HG02973 (cell line): ENCODE data around the gene DOP1B.
"Not testable (repeated sequence)": the region's sequence is repeated elsewhere in the genome, so short reads cannot be mapped to it uniquely, and the experiment has no call there.

ENCODE experiments used
- ATAC-seq: cut with Tn5 transposase; IDR thresholded peaks from one replicate; pipeline ENCODE4 v1.9.1; 2021; ENCODE audit warnings: moderate library complexity; ENCODE audit not compliant: unreplicated experiment

DOP1B gene, protein sequence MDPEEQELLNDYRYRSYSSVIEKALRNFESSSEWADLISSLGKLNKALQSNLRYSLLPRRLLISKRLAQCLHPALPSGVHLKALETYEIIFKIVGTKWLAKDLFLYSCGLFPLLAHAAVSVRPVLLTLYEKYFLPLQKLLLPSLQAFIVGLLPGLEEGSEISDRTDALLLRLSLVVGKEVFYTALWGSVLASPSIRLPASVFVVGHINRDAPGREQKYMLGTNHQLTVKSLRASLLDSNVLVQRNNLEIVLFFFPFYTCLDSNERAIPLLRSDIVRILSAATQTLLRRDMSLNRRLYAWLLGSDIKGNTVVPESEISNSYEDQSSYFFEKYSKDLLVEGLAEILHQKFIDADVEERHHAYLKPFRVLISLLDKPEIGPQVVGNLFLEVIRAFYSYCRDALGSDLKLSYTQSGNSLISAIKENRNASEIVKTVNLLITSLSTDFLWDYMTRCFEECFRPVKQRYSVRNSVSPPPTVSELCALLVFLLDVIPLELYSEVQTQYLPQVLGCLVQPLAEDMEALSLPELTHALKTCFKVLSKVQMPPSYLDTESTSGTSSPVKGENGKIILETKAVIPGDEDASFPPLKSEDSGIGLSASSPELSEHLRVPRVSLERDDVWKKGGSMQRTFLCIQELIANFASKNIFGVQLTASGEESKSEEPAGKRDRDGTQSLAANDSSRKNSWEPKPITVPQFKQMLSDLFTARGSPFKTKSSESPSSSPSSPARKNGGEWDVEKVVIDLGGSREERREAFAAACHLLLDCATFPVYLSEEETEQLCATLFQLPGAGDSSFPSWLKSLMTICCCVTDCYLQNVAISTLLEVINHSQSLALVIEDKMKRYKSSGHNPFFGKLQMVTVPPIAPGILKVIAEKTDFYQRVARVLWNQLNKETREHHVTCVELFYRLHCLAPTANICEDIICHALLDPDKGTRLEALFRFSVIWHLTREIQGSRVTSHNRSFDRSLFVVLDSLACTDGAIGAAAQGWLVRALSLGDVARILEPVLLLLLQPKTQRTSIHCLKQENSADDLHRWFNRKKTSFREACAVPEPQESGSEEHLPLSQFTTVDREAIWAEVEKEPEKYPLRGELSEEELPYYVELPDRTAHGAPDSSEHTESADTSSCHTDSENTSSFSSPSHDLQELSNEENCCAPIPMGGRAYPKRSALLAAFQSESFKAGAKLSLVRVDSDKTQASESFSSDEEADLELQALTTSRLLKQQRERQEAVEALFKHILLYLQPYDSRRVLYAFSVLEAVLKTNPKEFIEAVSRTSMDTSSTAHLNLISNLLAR (N-terminal part only)

DNA sequence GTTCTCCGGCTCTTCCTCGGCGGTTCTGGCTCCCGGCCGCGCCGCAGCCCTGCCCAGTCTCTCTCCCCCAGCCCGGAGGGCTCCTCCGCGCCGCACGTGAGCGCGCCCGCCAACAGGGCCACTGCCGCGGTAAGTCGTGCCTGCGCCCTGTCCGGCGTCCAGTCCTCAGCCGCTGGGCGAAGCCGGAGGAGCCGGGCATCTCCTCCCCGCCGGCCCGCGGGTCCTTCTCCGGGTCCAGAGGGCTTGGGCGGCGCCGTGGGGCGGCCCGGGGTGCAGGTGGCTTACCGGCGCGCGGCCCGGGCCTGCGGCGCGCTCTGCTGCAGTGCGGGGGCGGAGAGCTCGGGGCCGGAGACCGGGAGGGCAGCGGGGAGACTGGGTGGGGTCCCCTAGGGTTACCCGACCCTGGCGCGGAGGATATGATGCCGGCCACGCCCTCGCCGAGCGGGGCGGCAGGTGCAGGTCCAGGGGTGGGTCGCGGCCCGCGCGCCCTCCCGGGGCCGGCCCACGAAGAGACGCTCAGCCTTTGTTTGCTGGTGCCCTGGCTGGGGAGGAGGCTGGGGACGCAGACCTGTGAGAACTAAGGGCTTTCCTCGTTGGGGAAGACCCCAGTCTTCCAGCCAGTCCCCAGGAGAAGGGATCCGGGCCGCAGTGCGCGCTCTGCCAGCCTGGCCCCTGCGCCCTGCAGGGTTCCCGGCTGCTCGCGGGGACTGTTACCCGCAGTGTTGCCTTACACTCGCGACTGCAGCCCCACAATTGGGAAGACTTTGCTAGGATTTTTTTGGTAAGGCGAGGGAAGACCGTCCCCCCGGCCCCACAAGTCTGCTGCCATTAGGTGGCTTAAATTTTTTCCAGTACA is at the start of gene DOP1B:
TSS of gene DOP1B (plus strand) at position 10 of the 856 bp plus-strand sequence. CDS start 7,910 bp downstream, outside the sequence.
- ATAC-seq, result peak; percentile 14

DNA sequence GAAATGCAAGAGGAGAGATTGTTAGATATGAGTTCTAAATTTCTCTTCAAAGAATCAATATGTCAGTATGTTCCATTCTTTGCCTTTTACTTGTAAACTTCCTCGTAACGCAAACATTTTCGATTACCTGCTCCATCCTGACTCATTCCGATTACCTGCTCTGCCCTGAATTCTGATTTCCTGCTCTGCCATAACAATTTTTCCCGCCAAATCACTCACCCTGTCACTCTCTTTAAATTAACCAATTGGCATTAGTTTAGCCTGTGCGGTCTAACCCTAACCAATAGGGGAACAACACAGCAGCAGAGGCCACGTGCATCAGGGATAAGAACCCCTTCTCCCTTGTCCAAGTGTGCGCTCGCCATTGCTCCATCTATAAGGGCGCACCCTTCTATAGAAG is 46.8 kb upstream of the DOP1B start:
- no peak for ATAC-seq

DNA sequence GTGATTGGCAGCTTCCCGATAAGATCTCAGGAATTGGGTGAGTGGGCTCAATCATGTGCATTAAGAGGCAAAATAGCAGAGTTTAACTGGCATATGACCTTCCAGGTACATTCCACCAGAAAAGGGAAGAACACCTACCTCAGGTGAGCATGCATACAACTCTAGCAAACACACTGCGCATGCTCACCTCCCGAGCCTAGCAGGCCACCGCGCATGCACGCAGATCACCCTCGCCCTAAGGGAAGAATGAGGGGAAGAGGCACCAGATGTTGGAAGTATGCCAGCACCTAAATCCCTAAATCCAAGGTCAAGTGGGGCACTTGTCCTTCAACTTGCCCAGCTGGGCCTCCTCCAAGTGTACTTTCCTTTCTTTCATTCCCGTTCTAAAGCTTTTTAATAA is 45.4 kb upstream of the DOP1B start:
- no peak for ATAC-seq

DNA sequence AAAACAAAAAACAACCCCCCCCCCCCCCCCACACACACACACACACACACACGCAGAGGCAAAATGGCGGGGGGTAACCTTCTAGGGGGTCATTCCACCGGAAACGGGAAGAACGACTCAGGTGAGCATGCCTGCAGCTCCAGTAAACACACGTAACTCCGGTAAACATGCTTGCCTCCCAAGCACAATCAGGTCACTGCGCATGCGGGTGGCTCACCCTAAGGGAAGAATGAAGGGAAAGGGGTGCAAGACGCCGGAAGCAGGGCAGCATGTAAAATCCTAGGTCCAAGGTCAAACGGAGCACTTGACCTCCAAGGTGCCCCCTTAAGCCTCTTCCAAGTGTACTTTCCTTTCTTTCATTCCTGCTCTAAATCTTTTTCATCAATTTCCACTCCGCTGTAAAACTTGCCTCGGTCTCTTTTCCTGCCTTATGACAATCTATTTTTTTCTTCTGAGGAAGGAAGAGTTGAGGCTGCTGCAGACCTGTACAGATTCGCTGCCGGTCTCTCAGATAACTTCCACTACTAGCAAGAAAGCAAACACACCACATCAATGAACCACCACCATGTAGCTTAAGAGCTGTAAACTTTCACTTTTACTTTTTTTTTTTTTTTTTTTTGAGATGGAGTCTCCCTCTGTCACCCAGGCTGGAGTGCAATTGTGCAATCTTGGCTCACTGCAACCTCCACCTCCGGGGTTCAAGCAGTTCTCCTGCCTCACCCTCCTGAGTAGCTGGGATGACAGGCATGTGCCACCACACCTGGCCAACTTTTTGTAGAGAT is 42.8 kb upstream of the DOP1B start:
- ATAC-seq, result no peak

DNA sequence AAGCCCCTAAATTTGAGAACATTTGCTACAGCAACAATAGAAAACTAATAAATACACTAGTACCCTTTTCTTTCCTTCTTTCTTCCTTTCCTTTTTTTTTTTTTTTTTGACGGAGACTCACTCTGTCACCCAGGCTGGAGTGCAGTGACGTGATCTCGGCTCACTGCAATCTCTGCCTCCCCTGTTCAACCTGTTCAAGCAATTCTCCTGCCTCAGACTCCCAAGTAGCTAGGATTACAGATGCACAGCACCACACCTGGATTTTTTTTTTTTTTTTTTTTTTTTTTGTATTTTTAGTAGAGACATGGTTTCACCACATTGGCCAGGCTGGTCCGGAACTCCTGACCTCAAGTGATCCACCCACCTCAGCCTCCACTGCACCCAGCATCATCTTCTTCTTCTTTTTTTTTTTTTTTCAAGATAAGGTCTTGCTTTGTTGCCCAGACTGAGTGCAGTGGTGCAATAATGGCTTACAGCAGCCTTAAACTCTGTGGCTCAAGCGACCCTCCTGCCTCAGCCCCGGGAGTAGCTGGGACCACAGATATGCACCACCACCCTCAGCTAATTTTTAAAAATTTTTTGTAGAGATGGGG is 41.4 kb upstream of the DOP1B start:
- ATAC-seq, result no peak

DNA sequence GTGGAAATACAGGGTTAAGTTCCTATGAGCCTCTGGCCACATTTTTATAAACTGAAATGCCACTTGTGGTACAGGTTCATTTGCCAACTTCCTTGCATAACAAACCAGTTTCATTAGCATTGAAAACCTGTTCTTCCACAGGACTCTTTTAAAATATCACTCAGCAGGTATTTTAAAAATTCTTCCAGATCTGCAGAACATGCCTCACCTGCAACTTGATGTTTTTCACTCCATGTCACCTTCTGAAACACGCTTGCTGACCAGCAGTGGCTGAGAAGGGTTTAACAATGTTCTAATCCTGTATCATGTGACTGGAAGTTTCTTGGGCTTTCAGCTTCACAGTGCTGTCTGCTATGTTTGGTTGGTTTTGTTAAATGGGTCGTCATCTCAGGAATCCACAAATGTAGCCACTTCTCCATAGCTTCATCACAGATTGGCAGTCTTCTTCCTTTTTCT is 39.3 kb upstream of the DOP1B start:
- no peak for ATAC-seq

DNA sequence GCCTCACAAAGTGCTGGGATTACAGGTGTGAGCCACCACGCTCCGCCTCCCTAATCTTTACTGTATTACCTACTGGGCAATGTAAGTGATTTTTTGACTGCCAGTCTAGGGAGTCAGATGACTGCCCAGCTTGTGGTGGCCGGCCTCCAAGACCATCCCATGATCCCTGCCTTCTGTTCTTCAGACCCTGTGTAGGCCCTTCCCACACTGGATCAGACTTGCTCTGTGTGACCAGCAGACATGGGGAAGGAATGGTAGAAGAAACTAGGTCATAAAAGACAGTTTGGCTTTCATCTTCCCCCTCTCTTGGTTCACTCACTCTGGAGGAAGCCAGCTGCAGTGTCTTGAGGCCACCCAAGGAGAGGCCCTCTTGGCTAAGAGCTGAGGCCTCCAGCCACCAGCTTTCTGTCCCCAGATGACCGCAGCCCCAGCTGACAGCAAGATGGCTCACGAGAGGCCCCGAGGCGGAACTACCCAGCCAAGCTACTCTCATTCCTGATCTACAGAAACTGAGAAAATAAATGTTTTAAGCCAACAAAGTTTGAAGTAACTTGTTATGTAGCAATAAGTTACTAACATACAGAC is 36.2 kb upstream of the DOP1B start:
- ATAC-seq, result no peak

DNA sequence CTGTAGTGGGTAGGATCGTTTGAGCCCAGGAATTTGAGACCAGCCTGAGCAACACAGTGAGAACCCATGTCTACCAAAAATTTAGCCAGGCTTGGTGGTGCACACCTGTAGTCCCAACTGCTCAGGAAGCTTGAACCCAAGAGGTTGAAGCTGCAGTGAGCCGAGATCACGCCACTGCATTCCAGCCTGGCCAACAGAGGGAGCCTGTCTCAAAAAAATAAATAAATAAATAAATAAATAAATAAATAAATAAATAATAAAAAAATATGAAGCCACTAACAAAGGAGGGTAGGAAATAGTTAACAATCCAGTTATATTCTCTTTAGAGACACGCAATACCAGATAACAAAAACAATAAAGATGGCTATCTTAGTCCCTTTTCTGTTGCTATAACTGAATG is 33.6 kb upstream of the DOP1B start:
- no peak for ATAC-seq

DNA sequence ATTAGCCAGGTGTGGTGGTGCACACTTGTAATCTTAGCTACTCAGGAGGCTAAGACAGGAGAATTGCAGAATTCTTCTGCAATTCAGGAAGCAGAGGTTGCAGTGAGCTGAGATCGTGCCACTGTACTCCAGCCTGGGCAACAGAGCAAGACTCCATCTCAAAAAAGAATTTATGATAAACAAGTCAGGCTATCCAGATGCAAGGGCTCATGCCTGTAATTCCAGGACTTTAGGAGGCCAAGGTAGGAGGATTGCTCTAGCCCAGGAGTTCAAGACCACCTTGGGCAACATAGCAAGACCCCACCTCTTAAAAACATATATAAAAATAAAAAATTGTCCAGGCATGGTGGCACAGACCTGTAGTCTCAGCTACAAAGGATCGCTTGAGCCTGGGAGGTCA is 32.2 kb upstream of the DOP1B start:
- no peak for ATAC-seq

DNA sequence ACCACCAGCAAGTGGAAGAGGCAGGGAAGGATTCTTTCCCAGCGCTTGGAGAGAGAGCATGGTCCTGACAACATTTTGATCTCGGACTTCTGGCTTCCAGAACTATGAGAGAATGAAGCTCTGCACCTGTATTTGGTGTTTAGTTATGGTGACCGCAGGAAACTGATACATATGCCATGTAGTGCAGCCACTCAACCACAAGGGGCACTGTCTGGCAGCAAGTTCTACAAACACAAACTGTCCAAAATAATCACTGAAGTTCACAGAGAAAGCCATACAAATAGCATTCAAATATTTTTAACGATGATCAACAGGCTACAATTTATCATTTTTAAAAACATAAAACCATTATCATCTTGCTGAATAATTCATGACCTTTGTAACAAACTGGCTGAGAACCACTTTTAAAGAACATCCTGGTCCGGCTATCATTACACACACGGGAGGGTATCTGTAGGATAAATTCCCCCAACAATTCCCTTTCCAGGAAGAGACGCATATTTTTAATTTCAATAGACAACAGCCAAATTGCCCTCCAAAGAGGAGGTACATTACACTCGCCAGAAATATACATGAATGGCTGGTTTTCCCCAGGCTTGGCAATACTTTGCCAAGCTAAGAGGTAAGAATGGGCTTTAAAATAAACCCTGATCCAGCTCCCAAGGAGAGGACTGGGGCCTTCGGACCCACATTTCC is 31.0 kb upstream of the DOP1B start:
- ATAC-seq, result no peak

DNA sequence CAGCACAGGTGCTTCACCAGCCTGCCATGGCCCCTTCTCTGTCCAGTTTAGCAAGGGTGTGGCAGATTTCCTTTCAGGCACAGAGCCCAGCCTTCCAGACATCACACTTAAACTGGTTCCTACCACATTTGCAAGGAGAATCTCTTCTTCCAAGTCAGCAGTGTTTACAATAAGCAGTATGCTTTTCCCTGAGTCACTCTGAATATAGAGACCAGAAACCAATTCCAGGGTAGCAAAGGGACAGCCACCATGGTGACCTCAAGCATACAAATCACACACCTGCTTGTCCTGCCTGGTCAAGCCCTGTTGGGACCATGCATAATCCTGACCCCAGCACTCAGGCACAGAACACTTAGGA is 30.4 kb upstream of the DOP1B start:
- ATAC-seq, result no peak

DNA sequence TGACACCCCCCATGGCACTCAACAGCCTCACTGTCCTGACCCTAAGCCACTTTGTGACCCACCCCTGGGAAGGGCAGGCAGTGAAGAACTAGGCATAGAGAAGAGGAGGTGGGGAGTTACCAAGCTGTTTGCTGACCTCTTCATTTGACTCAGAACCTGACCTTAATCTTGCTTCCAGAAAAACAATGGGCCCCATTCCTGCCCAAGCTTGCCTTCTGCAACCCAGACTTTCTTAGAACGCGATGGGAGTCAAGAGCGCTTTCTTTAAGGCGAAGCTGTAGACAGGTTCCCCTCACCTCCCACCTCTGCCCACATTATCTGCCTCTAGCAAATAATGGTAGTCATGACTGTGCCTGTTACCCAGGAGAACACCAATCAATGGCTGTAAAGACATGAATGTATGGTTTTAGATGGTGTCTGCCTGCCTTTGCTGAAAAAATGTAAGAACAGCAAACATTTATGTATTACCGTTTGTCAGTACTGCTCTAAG is 30.0 kb upstream of the DOP1B start:
- no peak for ATAC-seq

DNA sequence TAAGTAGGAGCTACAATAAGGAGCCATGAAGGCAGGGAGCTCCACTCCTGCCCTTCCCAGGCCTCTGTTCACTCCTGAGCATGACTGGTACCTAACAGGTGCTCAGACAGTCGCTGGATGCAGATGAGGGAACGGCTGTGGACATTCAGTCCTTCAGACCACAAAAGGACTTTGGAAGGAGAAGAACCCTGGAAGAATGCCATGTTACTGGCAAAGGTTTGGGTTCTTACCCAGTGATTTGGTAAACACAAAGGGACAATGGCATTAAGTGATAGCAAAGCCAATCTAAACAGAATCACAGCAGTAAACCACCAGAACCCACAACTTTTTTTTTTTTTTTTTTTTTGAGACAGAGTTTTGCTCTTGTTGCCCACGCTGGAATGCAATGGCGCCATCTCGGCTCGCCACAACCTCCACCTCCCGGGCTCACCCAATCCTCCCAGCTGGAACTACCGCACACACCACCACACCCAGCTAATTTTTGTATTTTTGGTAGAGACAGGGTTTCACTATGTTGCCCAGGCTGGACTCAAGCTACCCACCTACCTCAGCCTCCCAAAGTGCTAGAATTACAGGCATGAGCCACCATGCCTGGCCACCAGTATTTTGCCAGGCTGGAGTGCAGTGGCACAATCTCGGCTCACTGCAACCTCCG is 29.2 kb upstream of the DOP1B start:
- ATAC-seq, result no peak

DNA sequence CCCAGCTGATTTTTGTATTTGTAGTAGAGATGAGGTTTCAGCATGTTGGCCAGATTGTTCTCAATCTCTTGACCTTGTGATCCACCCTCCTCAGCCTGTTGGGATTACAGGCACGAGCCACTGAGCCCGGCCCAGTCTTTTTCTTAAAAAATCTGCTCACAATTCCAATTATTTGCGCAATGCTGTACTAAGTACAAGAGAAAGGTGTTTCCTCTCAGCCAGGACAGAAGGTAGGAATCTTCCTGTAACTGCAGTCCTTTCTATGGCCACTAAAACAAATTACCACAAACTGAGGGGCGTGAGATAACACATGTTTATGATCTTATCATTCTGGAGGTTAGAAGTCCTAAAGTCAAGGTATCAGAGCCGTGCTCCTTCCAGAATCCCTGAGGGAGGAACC is 28.6 kb upstream of the DOP1B start:
- no peak for ATAC-seq

DNA sequence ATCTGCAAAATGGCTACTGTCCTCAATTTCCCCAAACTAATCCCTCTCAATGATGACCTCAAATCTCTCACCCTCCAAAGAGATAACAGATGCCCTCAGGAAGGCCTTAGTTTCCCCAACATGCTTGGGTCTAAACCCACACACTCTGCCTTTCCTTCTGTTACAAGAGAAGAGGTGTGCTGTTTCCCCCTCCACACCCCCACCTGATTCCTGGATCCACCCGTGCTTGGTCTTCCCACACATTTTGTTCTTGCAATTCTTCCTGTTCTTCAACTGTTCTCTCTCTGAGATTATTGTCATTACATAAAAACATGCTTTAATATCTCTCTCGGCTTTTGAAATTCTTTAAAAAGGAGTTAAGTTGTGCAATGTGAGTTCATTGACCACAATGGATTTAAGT is 27.4 kb upstream of the DOP1B start:
- no peak for ATAC-seq

DNA sequence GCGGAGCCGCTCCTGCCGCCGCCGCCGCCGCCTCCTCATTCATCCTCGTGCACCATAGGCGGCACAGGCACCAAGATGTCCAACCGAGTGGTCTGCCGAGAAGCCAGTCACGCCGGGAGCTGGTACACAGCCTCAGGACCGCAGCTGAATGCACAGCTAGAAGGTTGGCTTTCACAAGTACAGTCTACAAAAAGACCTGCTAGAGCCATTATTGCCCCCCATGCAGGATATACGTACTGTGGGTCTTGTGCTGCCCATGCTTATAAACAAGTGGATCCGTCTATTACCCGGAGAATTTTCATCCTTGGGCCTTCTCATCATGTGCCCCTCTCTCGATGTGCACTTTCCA is 26.2 kb upstream of the DOP1B start:
- not testable (repeated sequence) for ATAC-seq

DNA sequence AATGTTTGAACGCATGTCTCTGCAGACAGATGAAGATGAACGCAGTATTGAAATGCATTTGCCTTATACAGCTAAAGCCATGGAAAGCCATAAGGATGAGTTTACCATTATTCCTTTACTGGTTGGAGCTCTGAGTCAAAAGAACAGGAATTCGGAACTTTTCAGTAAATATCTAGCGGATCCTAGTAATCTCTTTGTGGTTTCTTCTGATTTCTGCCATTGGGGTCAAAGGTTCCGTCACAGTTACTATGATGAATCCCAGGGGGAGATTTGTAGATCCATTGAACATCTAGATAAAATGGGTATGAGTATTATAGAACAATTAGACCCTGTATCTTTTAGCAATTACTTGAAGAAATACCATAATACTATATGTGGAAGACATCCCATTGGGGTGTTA is 25.8 kb upstream of the DOP1B start:
- ATAC-seq, result not testable (repeated sequence)

DNA sequence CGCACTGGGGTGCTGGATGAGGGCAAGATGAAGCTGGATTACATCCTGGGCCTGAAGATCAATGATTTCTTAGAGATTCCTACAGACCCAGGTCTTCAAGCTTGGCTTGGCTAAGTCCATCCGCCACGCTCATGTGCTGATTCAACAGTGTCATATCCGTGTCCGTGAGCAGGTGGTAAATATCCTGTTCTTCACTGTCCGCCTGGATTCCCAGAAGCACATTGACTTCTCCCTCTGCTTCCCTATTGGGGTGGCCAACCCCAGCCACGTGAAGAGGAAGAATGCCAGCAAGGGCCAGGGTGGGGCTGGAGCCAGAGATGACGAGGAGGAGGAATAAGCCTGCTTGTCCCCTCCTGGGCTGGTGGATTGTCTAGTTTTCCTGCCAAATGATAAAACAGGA is 23.9 kb upstream of the DOP1B start:
- no peak for ATAC-seq
